MV-4-11 (cell line): ENCODE results near the gene MRPL20.
"Not testable (repeated sequence)": the region's sequence is repeated elsewhere in the genome, so short reads cannot be mapped to it uniquely, and the experiment has no call there.

Experiments used
- DNase-seq: peaks from one replicate; lab custom pipeline; 2025; lab: John Stamatoyannopoulos, UW

Gene MRPL20

DNA sequence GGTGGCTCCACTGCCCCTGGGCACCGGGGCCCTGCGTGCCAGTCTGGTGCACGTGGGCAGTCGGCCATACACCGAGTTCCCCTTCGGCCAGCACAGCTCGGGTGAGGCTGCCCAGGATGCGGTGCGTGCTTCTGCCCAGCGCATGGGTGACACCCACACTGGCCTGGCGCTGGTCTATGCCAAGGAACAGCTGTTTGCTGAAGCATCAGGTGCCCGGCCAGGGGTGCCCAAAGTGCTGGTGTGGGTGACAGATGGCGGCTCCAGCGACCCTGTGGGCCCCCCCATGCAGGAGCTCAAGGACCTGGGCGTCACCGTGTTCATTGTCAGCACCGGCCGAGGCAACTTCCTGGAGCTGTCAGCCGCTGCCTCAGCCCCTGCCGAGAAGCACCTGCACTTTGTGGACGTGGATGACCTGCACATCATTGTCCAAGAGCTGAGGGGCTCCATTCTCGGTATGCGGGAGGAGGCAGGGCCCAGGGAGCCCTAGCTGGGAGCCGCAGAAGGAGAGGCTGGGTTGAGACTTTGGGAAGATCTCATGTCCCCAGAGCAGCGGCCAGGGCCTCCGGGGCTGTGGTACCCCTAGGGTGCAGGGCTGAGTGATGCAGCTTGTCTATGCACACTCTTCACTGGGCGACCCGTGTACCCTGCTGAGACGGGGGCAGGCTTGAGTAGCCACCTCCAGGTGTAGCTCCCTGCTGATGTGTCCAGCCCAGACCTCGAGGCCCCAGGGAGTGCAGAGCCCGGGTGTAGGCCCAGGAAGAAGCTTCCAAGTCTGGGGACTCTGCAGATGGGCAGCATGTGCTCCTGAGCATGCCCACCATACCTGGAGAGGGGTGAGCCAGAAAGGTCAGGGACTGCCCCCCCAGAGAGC lies 30.2 kb upstream of the MRPL20 start:
- DNase-seq, result no peak

DNA sequence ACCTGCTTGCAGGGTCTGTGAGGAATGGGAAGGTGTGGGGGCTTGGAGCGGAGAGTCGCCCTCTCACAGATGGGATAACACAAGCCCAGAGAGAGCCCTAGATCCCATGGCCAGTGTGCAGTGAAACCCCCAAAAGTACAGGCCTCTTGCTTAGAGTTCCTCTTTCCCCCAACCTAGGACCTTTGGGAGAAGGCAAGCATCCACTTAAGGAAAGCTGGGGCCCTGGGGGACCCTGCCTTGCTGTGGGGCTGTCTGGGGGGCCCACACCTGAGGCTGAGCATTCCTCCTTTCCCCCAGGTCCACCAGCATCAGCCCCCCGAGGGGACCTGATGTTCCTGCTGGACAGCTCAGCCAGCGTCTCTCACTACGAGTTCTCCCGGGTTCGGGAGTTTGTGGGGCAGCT lies 29.5 kb upstream of the MRPL20 start:
- no peak for DNase-seq

DNA sequence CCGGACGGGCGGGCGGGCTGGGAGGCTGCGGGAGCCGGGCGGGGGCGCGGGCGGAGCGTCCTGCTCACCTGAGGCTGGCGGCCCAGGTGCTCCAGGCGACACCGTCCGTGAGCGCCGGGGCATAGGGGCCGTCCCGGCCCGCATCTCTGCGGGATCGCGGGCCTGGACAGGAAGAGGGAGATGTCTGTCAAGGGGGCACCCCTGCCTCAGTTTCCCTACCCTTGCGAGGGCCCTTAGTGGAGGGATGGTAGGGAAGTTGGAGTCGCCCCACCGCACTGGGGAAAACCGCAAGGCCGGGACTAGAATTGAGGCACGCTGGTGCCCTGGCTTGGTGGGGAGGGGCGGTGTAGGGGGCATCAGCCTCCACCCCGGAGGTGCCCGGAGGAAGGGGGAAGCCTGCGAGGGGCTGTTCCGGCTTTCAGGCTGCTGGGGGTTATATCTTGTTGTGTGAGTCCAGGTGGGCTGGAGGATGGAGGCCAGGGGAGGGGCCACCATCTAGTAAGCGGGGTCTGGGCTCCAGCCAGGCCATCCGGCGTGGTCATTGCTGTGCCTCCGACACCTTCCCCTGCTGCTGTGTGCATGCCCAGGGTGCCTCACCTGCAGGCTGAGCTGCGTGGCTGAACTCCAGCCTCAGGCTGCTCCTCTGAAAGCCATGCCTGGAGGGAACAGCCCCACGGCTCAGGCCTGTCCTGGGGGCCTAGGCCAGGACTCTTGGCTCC lies 29.0 kb upstream of the MRPL20 start:
- no peak for DNase-seq

DNA sequence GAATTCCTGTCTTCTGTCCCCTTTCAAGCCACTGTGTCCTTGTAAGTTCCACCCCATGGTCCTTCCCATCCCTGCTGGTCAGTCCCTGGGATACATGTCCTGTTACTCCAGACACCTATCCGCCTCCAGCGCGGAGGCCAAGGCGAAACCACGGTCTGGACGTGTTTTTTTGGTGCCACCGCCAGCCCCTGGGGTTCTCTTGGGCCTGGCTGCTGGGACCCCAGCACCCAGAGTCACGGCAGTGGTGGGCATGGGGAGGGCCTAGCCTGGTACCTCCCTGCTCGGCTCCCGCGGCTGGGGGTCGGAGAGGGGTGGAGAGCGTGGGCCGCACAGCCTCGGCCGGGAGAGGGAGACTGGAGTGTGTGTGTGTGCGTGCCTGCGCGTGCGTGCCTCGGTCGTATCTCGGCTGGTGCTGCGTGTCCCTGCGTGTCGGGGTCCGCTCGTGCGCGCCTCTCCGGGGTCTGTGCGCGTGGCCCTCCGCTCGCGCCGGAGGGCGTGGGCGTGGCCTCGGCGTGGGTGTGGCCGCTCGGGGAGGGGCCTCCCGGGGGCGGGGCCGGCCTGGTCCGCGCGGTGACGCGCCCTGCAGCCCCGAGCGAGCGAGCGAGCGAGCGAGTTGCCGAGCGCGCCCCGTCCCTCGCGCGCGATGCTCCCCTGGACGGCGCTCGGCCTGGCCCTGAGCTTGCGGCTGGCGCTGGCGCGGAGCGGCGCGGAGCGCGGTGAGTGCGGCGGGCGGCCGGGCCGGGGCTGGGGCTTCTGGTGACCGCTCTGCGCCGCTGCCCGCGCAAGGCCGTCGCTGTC lies 28.2 kb upstream of the MRPL20 start, which contains the start of gene VWA1:
Gene VWA1 (plus strand): TSS at position 585 of the 798 bp plus-strand sequence. CDS start 59 bp downstream, at position 644.
- peak; percentile 16 for DNase-seq

DNA sequence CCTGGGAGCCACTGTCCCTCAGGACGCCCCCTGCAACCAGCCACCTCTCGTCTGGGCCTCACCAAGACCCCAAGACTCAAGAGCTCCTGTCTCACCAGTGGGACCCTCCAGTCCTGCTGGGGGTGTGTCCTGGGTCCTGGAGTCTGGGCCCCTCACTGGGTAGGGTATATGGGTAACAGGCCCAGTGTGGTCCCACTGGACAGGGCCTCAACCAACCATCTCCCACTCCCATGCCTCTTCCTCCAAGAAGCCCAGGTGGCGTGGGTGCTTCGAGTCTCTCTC lies 27.7 kb upstream of the MRPL20 start:
- no peak for DNase-seq

DNA sequence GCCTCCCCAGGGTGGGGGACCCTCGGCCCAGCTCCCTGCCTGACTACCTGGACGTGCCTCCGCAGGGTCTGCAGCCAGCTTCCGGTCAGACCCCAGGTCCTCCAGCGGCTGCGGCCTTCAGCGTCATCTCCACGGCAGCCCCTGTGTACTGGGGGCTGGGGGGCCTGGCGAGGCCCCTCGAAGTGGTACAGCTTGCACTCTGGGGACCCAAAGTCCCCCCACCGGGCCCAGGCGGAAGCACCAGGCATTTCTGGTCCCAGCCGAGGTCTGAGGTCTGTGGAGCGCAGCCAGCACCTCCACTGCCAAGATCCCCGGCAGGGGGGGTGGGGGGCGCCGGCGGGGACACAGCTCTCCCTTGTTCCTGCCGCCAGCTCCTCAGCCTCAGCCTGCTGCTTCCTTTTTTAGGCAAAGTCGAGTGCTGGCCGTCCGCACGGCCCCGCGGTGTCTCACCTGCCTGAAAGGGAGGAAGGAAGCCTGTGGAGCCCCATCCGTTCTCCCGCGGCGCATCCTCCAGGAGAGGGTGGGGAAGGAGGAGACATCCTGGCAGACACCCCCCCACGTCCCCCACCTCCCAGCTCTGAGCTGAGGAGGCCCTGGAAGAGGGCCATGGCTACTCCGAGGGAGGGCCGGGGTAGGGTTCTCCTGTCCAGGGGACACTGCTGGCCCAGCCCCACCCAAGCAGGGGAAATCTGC lies 27.2 kb upstream of the MRPL20 start:
- DNase-seq, result no peak

DNA sequence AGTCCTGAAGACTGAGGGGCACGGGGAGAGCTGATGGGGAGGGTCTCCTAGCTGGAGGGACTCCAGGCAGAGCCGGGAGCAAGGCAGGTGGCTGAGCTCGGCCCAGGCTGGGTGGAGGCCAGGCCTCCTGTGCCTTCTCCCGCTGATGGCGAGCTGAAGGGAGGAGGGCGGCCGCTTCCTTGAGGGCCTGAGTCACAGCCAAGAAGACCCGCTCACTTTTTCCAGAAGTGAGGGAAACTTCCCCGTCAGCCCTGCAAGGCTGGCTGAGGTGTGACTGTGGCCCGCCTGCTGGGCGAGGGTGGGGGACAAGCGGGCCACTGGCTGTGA lies 26.7 kb upstream of the MRPL20 start:
- DNase-seq, result peak; percentile 24

DNA sequence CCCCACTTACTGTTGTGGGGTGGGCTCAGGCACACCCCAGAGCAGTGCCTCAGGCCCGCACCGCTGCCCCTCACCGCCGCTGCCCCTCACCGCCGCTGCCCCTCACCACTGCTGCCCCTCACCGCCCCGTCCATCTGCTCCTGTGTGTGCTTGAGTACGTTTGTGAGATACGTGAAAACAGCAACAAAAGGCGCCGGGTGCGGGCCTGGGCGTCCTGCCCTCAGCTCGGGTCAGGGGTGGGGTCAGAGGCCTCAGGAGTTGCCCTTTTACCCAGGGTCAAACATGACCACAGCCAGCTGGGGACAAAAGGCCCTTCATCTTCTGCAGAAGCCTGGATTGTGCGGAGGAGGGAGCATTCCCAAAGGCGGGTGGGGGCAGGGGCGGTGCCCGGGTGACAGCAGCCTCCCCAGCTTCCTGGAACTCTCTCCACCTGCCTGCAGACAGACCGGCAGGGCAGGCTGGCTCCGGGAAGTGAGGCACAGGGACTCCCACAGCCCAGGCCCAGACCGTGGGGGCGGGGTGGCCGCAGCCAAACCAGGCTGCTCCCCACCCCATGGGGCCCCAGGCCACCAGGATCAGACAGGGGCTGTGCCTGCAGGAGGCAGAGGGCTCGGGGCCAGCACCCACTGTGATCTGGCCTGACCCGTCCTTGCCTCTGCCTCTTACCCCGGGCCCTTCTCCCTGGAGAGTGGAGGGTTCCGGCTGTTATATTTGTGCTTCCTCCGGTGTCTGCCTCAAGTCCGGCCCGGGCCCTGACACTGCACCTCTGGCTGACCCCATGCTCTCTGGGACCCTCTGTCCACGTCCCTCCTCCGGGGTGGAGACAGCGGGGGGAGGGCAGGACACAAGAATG lies 26.1 kb upstream of the MRPL20 start:
- DNase-seq, result no peak

DNA sequence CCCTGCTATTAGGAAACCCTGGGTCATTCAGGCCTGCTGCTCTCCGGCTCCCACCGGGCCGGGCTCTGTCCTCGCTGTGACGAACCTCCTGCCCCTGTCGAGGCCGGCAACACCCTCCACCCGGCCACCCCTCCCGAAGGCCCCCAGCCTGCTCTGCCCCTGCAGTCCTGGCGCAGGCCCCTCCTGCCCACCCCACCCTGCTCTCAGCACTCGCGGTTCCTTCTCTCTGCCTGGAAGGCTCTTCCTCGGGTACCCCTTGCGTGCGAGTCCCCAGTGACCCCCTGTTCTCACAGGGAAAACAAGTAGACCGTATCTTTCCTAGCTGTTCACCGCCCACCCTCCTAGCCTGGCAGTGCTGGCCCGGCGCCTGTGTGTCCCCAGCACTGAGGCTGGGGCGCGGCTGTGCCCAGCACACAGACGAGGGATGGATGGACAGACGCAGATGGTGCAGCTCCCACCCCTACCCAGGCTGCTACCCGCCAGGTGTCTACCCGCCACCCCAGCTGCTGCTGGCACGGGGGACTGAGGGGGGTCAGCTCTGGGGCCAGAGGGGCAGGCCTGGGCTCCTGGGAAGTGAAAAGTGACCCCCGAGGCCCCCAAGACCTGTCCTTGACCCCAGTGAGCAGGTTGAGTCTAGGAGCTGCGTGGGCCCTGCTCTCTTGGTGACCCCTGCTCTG lies 25.3 kb upstream of the MRPL20 start:
- no peak for DNase-seq

DNA sequence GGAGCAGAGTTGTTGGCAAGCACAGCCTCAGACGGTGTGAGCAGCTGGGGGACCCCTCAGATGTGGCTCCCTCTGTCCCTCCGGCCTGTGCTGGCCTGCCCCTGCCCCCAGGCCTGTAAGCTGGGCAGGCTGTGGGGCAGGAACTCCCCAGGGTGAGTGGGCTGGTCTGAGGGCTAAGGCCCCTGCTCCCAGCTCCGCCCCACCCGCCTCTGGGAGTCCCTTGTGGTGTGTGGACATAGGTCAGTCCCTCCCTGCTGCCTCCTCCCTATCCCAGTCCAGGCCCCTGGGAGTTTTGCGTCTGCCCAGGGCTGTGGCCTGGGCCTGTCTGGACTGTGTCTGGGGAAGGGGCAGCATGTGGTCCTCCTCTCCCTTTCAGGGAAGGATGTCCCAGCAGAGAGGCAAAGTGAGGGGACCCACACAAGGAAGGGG lies 24.8 kb upstream of the MRPL20 start:
- no peak for DNase-seq

DNA sequence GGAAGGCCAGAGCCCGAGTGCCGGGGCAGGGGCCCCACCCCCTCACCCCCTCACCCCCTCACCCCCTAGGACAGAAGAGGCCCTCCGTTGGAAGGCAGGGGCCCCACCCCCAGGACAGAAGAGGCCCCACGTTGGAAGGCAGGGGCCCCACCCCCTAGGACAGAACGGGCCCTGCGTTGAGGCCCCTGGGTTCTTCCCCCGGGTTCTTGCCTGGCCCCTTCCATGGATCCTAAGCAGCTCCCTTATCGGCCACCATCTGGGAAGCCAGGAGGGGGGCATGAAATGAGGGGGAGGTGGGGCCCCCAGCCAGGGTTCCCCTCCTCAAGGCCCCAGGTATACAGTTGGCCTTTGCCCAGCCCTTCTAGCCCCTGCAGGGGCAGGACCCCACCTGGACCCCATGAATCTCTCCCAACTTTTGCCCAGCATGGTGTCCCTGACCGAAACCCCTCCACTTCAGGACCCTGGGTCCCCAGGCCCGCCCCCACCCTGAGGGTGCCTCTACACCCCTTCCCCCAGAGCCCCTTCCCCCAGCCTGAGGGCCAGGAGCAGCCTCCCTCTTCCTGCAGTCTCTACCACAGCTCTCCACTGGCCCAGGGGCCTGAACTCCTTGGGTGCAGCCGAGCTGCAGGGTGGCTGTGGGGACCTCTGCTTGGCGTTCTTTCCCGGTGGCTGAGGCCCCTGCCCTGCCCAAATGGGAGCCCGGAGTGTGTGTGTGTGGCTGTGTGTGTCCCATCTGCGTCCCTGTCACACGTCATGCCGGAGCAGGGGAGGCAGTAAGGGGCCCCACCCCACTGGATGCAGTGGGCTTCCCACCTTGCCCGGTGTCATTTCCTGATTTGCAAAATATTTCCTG lies 24.1 kb upstream of the MRPL20 start:
- no peak for DNase-seq

DNA sequence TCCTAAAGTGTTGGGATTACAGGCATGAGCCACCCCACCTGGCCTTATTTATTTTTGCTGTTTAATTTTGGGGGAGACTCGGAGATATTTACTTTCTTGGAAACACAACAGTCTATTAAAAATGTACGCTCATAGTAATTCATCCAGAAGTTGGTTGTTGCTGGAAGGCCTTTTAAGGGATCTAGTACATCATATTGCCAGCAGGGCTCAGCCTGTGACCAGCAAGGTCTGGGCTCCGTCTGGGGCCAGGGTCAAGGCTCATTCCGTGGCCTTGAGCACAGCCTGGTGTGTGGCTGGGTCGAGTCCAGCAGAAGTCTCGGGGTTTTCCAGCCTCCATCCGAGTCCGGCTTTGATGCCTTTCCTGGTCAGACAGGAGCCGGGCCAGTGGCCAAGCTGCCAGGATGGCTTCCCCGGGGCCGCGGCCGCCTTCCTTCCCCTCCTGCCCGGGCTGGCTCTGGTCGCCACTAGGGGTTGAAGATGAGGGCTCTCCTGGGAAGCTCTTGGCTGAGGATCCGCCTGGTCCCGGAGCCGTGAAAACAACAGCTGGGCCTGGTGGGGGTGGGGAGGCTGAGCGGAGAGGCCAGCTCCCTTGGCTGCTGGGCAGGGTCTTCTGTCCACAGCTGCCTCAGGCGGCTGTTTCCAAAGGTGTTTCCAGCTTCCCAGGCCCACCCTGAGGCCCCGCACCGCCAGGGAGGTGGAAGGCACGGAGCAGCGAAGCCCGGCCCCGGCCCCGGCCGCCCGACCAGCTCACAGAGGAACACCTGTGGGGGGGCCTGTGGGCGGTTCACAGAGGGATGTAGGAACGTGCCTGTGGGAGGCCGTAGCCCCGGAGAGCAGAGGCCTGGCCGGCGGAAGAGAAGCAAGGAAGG lies 23.3 kb upstream of the MRPL20 start:
- no peak for DNase-seq

DNA sequence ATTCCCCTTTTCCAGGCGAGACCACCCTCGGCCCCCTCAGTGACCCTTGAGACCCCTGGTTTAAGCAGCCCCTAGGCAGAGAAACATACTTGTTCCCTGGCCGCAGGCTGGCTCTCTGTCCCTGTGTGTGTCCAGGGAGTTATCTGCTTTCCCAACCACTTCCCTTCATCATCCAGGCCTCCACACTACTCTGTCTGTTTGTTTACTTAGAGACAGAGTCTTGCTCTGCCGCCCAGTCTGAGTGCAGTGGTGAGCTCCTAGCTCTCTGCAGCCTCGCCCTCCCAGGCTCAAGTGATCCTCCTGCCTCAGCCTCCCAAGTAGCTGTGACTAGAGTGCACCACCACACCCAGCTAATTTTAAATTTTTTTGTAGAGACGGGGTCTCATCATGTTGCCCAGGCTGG lies 22.6 kb upstream of the MRPL20 start:
- DNase-seq, result no peak

DNA sequence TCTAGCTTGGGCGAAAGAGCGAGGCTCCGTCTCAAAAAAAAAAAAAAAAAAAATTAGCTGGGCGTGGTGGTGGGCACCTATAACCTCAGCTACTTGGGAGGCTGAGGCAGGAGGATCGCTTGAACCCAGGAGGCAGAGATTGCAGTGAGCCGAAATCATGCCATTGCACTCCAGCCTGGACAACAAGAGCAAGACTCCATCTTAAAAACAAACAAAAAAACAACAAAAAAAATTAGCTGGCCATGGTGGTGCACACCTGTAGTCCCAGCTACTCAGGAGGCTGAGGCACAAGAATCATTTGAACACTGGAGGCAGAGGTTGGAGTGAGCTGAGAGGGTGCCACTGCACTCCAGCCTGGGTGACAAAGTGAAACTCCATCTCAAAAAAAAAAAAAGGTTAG lies 21.9 kb upstream of the MRPL20 start:
- DNase-seq, result not testable (repeated sequence)

DNA sequence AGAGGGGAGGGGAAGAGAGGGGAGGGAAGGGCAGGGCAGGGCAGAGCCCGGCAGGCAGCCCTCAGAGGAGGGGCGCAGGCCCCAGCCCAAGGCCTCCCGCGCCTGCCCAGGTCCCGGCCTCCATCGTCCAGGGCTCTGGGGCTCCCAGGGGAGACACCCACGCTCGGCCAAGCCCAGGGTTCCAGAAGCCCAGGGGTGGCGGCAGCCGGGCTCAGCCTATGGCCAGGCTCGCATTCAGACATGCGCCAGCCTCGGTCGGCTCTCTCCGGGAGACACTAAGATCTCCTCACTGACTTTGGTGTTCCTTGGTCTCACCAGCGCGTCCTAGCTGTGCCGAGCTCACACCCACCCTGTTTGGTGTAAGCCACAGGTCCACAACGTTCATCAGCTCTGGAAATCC lies 21.1 kb upstream of the MRPL20 start:
- no peak for DNase-seq

DNA sequence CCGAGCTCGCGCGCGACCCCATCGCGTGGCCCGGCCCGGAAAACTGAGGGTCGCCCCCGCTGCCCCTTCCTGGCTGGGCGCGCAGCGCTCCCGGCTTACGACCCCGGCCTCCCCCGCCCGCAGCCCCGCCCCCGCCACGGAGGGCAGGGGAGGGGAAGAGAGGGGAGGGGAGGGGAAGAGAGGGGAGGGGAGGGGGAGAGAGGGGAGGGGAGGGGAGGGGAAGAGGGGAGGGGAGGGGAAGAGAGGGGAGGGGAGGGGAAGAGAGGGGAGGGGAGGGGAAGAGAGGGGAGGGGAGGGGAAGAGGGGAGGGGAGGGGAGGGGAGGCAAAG lies 20.7 kb upstream of the MRPL20 start:
- DNase-seq, result no peak

DNA sequence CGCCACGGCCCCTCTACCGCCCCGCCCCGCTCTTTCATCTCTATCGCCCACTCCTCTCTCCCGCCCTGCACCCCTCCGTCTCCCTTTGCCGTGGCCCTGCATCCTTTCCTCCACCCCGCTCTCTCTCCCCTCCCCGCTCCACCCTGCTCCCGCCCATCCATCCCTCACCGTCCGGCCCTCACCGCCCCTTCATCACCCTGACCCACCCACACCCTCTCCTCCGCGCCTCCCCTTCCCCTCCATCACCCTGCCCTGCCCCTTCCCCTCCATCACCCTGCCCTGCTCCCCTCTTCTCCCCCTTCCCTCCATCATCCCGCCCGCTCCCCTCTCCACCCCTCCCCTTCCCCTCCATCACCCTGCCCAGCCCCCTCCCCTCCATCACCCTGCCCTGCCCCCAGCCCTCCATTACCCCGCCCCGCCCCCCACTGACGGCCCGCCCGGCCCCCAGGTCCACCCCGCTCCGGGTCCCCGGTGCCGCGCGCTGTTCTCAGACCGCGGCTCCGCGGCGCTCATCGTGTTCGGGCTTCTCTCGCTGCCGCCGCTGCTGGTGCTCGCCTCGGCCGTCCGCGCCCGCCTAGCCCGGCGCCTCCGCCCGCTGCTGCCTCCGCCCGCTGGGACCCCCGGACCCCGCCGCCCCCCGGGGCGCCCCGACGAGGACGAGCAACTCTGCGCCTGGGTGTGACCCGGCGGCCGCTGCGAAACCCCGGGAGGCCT lies 20.2 kb upstream of the MRPL20 start:
- no peak for DNase-seq

DNA sequence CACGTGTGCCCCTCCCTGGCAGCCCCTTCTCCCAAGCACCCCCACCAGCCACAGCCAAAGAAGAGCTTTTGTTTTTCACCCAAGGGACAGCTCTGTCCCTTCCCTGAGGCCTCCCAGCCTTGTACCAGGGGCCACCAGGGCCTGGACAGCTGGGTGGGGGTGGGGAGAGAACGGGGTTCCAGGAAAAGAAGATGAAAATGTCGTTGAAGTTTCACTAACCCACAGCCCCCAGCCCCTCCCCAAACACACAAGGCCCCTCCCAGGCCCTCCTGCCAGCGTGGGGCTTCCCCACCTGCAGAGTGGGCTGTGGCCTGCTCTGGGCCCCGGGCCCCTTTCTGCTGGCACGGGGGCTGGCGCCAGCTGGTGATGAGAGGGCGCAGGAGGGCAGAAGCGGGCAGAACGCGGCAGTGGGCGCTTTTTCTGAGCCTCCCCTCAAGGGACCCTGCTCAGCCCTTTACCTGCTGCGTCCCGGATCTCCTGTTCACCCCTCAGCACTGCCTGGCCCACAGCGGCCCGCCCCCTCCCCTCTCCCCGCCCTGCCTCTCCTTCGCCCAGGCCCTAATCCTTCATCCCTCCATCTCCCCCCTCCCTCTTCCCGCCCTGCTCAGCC lies 19.5 kb upstream of the MRPL20 start:
- DNase-seq, result no peak
